PC-9 (cell line): ENCODE results near the gene LGALS8. TPM values are rescaled to one million over a fixed set of nuclear protein-coding genes. Genes with fewer than 3 reads are reported as not detected.
A peak's percentile ranks its signal among the peaks of the same experiment; 100 is the strongest.

ENCODE experiments used
- Bru-seq: library from RNA; stranded (reverse); fragments of 400-500 nt; gene quantifications from one replicate; lab custom pipeline; 2021; lab: Mats Ljungman, UMichigan
- BruChase-seq, 2 experiments: library from RNA; stranded (reverse); fragments of 400-500 nt; gene quantifications; one replicate each; lab custom pipeline; 2021; lab: Mats Ljungman, UMichigan
- BruUV-seq: library from RNA; stranded (reverse); fragments of 400-500 nt; replicated peaks from 2 replicates; lab custom pipeline; 2021; lab: Mats Ljungman, UMichigan
- CTCF ChIA-PET: fragments of 300-600 bp; sonication (Branson Sonifier 250); formaldehyde crosslinking; loops from one replicate; lab custom pipeline; 2022; ENCODE audit warnings: antibody characterized with exemption; lab: Charles Lee
- POLR2A ChIA-PET: fragments of 300-600 bp; sonication (Branson Sonifier 250); formaldehyde crosslinking; loops from one replicate; lab custom pipeline; 2022; ENCODE audit warnings: antibody characterized with exemption; ENCODE audit not compliant: unreplicated experiment; lab: Charles Lee
- DNase-seq, 2 experiments: peaks; one replicate each; pipeline versions ENCODE4 v3.0.0 to v3.0.0-alpha.2; 2015 to 2022; ENCODE audit warnings: mixed read lengths in 1 of 2
- H2AFZ ChIP-seq: fragments of 200-600 bp; sonication (generic); 2 replicates; pipeline ENCODE4 v1.8.1; 2017; ENCODE audit warnings: antibody characterized with exemption
- H3F3A ChIP-seq: fragments of 200-600 bp; sonication (generic); 2 replicates; pipeline ENCODE4 v1.8.1; 2017; ENCODE audit warnings: antibody characterized with exemption, mild to moderate bottlenecking, low read depth; ENCODE audit not compliant: insufficient read depth
- H3K27ac ChIP-seq: fragments of 200-600 bp; sonication (generic); 2 replicates; pipeline ENCODE4 v1.6.1; 2016; ENCODE audit warnings: mixed run types
- H3K27me3 ChIP-seq: fragments of 200-600 bp; sonication (generic); 2 replicates; pipeline ENCODE4 v1.6.1; 2016; ENCODE audit warnings: low read depth, mixed run types; ENCODE audit not compliant: insufficient read depth
- H3K36me3 ChIP-seq: fragments of 200-600 bp; sonication (generic); 2 replicates; pipeline ENCODE4 v1.6.1; 2016; ENCODE audit warnings: low read depth, mixed run types
- H3K4me1 ChIP-seq: fragments of 200-600 bp; sonication (generic); replicated peaks from 2 replicates; pipeline ENCODE4 v1.6.1; 2016; ENCODE audit warnings: mixed run types; ENCODE audit not compliant: insufficient read depth
- H3K4me2 ChIP-seq: fragments of 200-600 bp; sonication (generic); 2 replicates; pipeline ENCODE4 v1.6.1; 2017; ENCODE audit warnings: mixed run types
- H3K4me3 ChIP-seq: fragments of 200-600 bp; sonication (generic); 2 replicates; pipeline ENCODE4 v1.6.1; 2016; ENCODE audit warnings: mixed run types
- H3K79me2 ChIP-seq: fragments of 200-600 bp; sonication (generic); 2 replicates; pipeline ENCODE4 v1.6.1; 2017; ENCODE audit warnings: low read depth, mixed run types
- H3K9me2 ChIP-seq: fragments of 200-600 bp; sonication (generic); 2 replicates; pipeline ENCODE4 v1.8.1; 2017; ENCODE audit warnings: mild to moderate bottlenecking; ENCODE audit not compliant: insufficient read depth
- H3K9me3 ChIP-seq: fragments of 200-600 bp; sonication (generic); 2 replicates; pipeline ENCODE4 v1.8.1; 2016; ENCODE audit warnings: low read depth; ENCODE audit not compliant: insufficient read depth
- H4K20me1 ChIP-seq: fragments of 200-600 bp; sonication (generic); 2 replicates; pipeline ENCODE4 v1.8.1; 2017; ENCODE audit not compliant: insufficient read depth
- EZH2 ChIP-seq: fragments of 200-600 bp; sonication (generic); IDR thresholded peaks from 2 replicates; pipeline ENCODE4 v1.8.0; 2017; ENCODE audit warnings: antibody characterized with exemption, low read depth
- intact Hi-C: fragments of 100-400 bp; cut with micrococcal nuclease; formaldehyde crosslinking; loops from one replicate; pipeline ENCODE4 v1.10.0; 2022; ENCODE audit not compliant: unreplicated experiment
- long read RNA-seq: library from polyadenylated mRNA; stranded (forward); transcript quantifications from one replicate; pipeline ENCODE4 v2.0.0, GENCODE V29; 2022
- total RNA-seq: library from RNA; stranded (reverse); gene quantifications from 2 replicates; pipeline ENCODE4 v1.2.3, GENCODE V29; 2021
- TF ChIP-seq, protein P1 (sequence below): fragments of 200-600 bp; sonication (generic); conservative IDR thresholded peaks from 2 replicates; pipeline ENCODE4 v1.6.1; 2017; ENCODE audit warnings: mixed run types, antibody characterized with exemption, mild to moderate bottlenecking, moderate library complexity

Gene LGALS8
- total RNA-seq (36.4 and 59.2 TPM in 2 replicates), Bru-seq, nascent RNA (percentile 75 among the genes with signal in this experiment), BruChase-seq, experiment 1, labeled RNA remaining after a 2-hour chase (percentile 79 among the genes with signal in this experiment), BruChase-seq, experiment 2, labeled RNA remaining after a 6-hour chase (percentile 87 among the genes with signal in this experiment)
- long read RNA-seq, full-length matches to known transcripts: 41 of 76 reads
- long read RNA-seq, partial matches to known transcripts: 21 of 76 reads
- long read RNA-seq, other reads (novel, unspliced or antisense): 14 of 76 reads

DNA sequence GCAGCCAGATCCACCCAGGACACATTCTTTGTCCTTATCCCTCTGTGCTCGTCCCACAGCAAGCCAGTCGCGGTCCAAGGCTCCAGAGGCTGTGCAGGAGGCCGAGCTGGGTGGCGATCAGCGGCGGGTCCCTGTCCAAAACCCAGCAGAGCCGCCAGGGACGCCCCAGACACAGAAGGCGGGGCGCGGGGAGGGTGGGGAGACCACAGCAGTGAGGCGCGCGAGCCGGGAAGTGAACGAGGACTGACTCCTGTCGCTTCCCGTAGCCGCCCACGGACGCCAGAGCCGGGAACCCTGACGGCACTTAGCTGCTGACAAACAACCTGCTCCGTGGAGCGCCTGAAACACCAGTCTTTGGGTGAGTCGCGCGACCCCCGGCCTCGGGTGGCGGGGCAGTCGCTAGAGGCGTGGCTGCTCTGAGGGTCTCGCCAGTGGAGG, at the start of gene LGALS8:
LGALS8 (plus strand) TSS at position 279 of the 438 bp plus-strand sequence. CDS start 2,089 bp downstream, outside the sequence.
- no TSS peak for BruUV-seq
- TF ChIP-seq, protein P1, sequence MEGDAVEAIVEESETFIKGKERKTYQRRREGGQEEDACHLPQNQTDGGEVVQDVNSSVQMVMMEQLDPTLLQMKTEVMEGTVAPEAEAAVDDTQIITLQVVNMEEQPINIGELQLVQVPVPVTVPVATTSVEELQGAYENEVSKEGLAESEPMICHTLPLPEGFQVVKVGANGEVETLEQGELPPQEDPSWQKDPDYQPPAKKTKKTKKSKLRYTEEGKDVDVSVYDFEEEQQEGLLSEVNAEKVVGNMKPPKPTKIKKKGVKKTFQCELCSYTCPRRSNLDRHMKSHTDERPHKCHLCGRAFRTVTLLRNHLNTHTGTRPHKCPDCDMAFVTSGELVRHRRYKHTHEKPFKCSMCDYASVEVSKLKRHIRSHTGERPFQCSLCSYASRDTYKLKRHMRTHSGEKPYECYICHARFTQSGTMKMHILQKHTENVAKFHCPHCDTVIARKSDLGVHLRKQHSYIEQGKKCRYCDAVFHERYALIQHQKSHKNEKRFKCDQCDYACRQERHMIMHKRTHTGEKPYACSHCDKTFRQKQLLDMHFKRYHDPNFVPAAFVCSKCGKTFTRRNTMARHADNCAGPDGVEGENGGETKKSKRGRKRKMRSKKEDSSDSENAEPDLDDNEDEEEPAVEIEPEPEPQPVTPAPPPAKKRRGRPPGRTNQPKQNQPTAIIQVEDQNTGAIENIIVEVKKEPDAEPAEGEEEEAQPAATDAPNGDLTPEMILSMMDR: no peak
- Histone ChIP-seq H3K9me3 (no peaks in the 10 kb centered on the region), H3K4me3 (peak within 1 kb of the TSS; percentile 77), H3K36me3 (peaks cover 16% of the 10 kb centered on the region), H3K9me2 (no peaks in the 10 kb centered on the region), H3K79me2 (peaks cover 41% of the 10 kb centered on the region), H3K27me3 (no peaks in the 10 kb centered on the region), H4K20me1 (no peaks in the 10 kb centered on the region), H3K4me2 (peak within 1 kb of the TSS; percentile 89), H3K27ac (peak within 1 kb of the TSS; percentile 83), H2AFZ (peak within 1 kb of the TSS; percentile 77), H3K4me1 (peaks cover 36% of the 10 kb centered on the region), H3F3A (peaks cover 10% of the 10 kb centered on the region; the same call in 1 of the 2 replicates)
- peak; percentile 63 to 73 for DNase-seq
- ChIA-PET POLR2A (no interaction called here), CTCF (interaction anchor here (0.6 kb wide), 1 partner anchor 33 kb away, joined by 7 read pairs; no protein-coding TSS in a partner anchor)
- intact Hi-C loops: loop anchor here (1.0 kb wide), 1 partner anchor 20 kb away; no protein-coding TSS in a partner anchor

DNA sequence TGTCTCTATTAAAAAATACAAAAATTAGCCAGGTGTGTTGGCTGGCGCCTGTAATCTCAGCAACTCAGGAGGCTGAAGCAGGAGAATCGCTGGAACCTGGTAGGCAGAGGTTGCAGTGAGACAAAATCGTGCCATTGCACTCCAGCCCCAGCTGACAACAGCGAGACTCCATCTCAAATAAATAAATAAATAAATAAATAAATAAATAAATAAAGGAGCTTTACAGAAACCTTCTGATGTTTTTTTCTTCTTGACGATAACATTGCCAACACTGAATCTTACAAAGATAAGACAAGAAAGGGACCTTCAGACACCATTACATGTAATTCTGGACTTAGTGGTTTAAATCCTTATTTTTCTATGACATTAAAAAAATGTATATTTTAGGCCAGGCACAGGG, 47.8 kb upstream of the LGALS8 start:
- POLR2A ChIA-PET: interaction anchor here (0.7 kb wide), 1 partner anchor 1782 kb away, joined by 8 read pairs; no protein-coding TSS in a partner anchor
- no peaks in the 10 kb centered on the region for H3K36me3 ChIP-seq
- no peak for DNase-seq
- peaks cover 10% of the 10 kb centered on the region for H3K4me1 ChIP-seq
- no peak overlapping the region for H3K27ac ChIP-seq
- H3K79me2 ChIP-seq: no peaks in the 10 kb centered on the region
- no peaks in the 10 kb centered on the region for H3K9me3 ChIP-seq
- no peak overlapping the region for H3K4me3 ChIP-seq
- TF ChIP-seq EZH2: no peak
- TF ChIP-seq, protein P1: no peak
- no peaks in the 10 kb centered on the region for H3K9me2 ChIP-seq
- H3K27me3 ChIP-seq: no peaks in the 10 kb centered on the region
- no TSS peak for BruUV-seq
- H3K4me2 ChIP-seq: no peak overlapping the region
- H4K20me1 ChIP-seq: no peaks in the 10 kb centered on the region
- CTCF ChIA-PET: no interaction called here
- intact Hi-C loops: no loop called here
- peaks cover 5% of the 10 kb centered on the region; the same call in 1 of the 2 replicates for H3F3A ChIP-seq
- H2AFZ ChIP-seq: no peak overlapping the region

DNA sequence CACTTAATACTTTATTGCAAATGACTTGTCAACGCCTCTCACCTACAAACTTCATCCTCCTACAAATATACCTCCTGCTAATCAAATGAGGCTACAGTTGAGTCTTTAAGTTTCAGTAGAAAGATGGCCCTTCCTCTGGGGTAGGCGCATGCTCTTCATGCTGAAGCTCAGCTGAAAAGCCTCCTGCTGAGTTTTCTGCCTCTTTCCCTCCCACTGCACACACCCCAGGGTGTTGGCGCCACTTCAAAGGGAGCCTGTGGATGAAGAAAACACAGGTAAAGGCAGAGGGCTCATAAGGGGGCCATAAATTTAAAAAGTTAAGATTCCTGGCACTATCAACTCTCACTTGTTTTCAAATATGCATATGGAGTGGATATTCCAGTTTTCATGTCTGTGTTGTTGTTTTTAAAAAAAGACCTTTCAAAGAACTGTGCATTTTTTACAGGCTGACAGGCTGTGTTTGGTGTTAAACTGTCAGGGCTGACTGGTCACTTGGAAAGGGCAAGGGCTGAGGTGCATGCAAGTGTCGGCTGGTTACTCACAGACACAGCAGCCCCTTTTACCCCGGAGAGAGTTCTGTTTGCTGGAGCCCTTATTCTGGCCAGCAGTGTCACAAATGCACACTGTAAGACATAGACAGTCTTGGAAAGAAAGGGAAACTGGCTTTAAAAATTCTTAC, 42.9 kb upstream of the LGALS8 start:
- Histone ChIP-seq H3K9me3 (no peaks in the 10 kb centered on the region), H3K79me2 (no peaks in the 10 kb centered on the region), H3K27ac (no peak overlapping the region), H3K27me3 (no peaks in the 10 kb centered on the region), H2AFZ (no peak overlapping the region), H3K4me2 (peak overlapping the region; percentile 27), H3K36me3 (no peaks in the 10 kb centered on the region), H3K4me3 (no peak overlapping the region), H3F3A (peaks cover 5% of the 10 kb centered on the region; the same call in 1 of the 2 replicates), H3K4me1 (peaks cover 16% of the 10 kb centered on the region), H4K20me1 (no peaks in the 10 kb centered on the region), H3K9me2 (no peaks in the 10 kb centered on the region)
- ChIA-PET POLR2A (no interaction called here), CTCF (no interaction called here)
- intact Hi-C loops: no loop called here
- no TSS peak for BruUV-seq
- TF ChIP-seq, protein P1: no peak
- no peak for TF ChIP-seq EZH2
- DNase-seq: peak in 1 of 2 experiments; percentile 52
